GM19395 (cell line): ENCODE measurements around the gene SLC6A20.
"Not testable (repeated sequence)": the region's sequence is repeated elsewhere in the genome, so short reads cannot be mapped to it uniquely, and the experiment has no call there.

ENCODE experiments used
- ATAC-seq: cut with Tn5 transposase; IDR thresholded peaks from one replicate; pipeline ENCODE4 v1.9.1; 2021; ENCODE audit warnings: mild to moderate bottlenecking, moderate library complexity; ENCODE audit not compliant: unreplicated experiment

SLC6A20 gene

GRCh38 chr3:45760878-45761711 lies 35.2 kb downstream of the SLC6A20 start:
- ATAC-seq = no peak

- no peak for ATAC-seq
These were observed 36.5 kb downstream of the SLC6A20 start for GRCh38 chr3:45759851-45760250.

GRCh38 chr3:45758871-45759270 lies 37.5 kb downstream of the SLC6A20 start:
- no peak for ATAC-seq

- ATAC-seq = not testable (repeated sequence)
These were observed 39.2 kb downstream of the SLC6A20 start for GRCh38 chr3:45757141-45757540.

GRCh38 chr3:45756055-45756454 lies 40.3 kb downstream of the SLC6A20 start:
- no peak for ATAC-seq

- ATAC-seq = no peak
These were observed 41.9 kb downstream of the SLC6A20 start for GRCh38 chr3:45754461-45754860.

GRCh38 chr3:45753095-45753494 lies 43.2 kb downstream of the SLC6A20 start:
- no peak for ATAC-seq

GRCh38 chr3:45751537-45752242 lies 44.6 kb downstream of the SLC6A20 start:
- no peak for ATAC-seq

GRCh38 chr3:45749880-45750279 lies 46.5 kb downstream of the SLC6A20 start:
- ATAC-seq = no peak

- not testable (repeated sequence) for ATAC-seq
These were observed 47.2 kb downstream of the SLC6A20 start for GRCh38 chr3:45749036-45749600.

GRCh38 chr3:45748068-45748467 lies 48.3 kb downstream of the SLC6A20 start:
- ATAC-seq = no peak

GRCh38 chr3:45746777-45747622 lies 49.3 kb downstream of the SLC6A20 start:
- ATAC-seq = no peak

- no peak for ATAC-seq
These were observed 50.1 kb downstream of the SLC6A20 start for GRCh38 chr3:45746165-45746776.

- no peak for ATAC-seq
These were observed 53.8 kb downstream of the SLC6A20 start for GRCh38 chr3:45742461-45743089.

GRCh38 chr3:45741742-45742460 lies 54.4 kb downstream of the SLC6A20 start:
- ATAC-seq = no peak

- ATAC-seq = no peak
These were observed 55.1 kb downstream of the SLC6A20 start for GRCh38 chr3:45741247-45741646.

GRCh38 chr3:45739991-45740390 lies 56.3 kb downstream of the SLC6A20 start:
- no peak for ATAC-seq

- no peak for ATAC-seq
These were observed 59.1 kb downstream of the SLC6A20 start for GRCh38 chr3:45737234-45737633.

- ATAC-seq = no peak
These were observed 59.6 kb downstream of the SLC6A20 start for GRCh38 chr3:45736707-45737106.
